Stimulated activated CD4-positive, alpha-beta T cell treated with anti-CD3 and anti-CD28 coated beads, Interleukin-4, amount 100 ng/mL, for 4 hours (primary cell): ENCODE results near the gene ATP6V1G1.
"Not testable (repeated sequence)": the region's sequence is repeated elsewhere in the genome, so short reads cannot be mapped to it uniquely, and the experiment has no call there.

Experiments
- DNase-seq, 2 experiments: peaks; one replicate each; pipeline ENCODE4 v3.0.0-alpha.2; 2020

The ATP6V1G1 gene

DNA sequence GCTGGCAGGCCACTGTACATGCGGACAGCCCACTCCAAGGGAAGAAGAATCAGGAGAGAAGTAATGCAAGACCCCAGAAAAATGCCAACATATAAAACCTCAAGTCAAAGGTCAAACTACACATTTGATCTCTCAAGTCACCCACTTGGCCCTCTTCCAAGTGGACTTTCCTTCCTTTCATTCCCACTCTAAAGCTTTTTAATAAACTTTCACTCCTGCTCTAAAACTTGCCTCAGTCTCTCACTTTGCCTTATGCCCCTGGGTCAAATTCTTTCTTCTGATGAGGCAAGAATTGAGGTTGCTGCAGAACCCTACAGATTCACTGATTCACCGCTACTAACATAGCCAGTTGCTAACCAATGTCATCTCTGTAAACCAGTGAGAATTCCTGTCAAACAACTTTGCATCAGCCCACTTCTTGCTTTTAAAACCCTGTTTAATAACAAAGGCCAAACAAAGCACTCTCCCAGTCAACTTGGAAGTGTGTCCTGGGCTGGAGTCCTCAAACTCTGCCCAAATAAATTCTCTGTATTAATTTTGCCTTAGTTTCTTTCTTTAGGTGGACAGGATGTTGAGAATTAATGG is 6.9 kb upstream of the ATP6V1G1 start:
- DNase-seq, result no peak

DNA sequence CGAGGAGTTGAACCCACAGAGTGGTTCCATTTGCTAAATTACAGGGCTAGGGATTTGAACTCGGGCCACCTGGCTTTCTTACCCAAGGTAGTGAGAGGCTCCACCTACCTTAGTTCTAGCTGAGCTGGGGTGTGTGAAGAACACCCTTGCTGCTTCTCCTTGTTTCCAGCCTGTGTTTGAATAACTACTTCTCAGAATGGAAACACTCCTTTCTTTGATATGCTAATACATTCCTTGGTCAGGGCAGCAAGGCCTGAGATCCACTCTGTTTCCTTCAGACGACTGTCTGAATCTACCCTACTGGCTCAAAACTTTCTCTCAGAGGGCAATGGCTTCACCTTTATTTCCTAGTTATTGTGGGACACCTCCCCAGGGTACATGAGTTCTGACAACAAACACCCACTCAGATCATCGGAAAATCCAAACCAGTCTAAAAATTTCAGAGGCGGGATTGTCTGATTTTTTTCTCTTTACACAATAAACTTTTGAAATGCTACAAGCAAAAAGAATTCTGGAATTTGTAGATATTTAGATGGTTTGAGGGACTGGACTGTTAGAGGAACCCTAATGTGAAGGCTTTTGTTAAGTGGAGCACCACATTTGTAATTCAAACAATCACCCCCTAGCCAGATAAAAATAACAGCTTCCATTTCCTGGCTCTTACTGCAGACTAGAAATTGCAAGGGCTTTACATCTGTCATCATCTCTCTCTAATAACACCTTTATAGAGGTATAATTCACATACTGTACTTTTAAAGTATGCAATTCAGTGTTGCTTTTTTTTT is 4.0 kb upstream of the ATP6V1G1 start:
- DNase-seq, result no peak

DNA sequence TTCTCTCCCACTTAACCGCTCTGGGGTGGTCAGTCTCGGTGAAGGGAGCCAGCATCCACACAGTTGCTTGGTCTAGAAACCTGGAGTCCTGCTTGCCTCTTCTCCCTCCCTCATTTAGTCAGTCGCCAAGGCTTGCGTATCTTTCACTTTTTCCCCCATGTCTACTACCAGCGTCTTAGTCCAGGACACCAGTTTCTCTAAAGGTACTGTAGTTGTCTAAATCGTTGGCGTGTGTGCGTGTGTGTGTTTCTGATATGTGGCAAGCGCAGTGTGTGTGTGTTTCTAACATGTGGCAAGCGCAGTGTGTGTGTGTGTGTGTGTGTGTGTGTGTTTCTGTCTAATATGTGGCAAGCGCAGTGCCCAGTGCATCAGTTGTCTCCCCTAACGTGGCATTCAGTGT is 641 bp downstream of the ATP6V1G1 start:
- DNase-seq, result peak in 1 of 2 experiments; percentile 5

DNA sequence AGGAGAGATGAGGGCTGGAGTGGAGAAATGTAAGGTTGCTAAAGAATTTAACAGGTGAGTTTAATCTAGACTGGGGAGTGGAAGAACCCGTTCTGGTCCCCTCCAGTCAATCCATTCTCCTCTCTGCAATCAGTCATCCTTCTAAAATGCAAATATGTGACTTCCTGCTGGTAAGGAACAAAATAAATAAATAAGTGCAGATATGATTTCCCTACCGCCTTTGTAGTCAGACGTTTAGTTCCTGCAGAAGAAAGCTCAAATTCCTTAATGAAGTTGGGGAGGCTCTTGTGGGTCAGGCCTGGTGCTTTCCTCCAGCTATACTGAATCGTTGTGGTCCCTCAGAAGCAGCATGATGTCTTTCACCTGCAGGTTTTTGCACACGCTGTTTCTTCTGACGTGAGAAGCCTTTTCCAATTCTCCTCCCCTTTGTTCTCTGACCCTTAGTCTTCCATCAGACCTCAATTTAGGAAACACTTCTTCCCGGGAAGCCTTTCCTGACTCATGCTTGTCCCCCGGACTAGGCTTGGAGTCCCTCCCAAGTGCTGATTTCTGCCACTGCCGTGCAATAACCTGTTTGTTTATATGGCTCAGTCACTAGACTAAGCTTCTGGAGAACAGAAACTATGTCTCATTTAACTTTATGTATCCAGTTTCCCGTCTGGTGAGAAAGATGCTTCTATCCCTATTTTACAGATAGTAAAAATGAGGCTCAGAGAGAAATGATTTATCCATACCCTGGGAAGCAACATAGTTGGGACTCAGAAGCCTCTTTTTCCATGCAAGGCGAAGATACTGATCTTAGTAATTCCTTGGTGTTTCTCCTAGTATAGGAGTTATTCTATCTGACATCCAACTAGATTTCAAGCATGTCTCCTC is 1.3 kb downstream of the ATP6V1G1 start:
- DNase-seq, result no peak

DNA sequence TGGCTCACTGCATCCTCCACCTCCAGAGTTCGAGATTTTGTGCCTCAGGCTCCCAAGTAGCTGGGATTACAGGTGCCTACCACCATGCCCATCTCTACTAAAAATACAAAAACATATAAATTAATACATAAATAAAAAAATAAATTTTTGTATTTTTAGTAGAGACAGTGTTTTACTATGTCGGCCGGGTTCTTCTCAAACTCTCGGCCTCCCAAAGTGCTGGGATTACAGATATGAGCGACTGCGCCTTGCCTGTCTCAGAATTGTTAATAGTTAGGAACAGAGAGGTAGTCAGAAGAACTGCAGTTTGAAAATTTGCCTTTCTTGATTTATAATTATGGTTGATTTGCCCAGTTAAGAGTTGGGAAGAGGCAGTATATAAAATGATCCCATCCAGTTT is 2.8 kb downstream of the ATP6V1G1 start:
- no peak for DNase-seq

DNA sequence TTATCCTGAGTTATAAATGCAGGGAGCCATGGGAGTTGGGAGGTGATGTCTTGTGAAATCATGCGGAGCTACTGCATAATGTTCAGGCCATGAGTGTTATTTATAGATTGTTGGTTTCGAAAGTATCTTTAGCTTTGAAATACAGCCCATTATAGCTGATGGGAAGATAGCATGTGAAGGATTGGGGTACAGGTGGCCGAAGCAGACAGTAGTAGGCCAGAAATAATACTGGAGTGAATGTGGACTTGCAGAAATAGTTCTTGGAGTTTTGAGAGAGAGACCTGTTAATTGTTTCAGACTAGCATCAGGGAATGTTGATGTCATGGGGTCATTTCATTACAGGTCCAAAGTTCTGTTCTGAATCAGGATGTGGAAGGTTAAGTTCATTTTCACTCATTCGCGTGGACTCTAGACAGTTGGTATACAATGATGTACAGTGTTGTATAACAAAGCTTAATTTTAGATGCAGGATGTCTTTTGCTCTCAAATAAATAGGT is 3.8 kb downstream of the ATP6V1G1 start:
- no peak for DNase-seq

DNA sequence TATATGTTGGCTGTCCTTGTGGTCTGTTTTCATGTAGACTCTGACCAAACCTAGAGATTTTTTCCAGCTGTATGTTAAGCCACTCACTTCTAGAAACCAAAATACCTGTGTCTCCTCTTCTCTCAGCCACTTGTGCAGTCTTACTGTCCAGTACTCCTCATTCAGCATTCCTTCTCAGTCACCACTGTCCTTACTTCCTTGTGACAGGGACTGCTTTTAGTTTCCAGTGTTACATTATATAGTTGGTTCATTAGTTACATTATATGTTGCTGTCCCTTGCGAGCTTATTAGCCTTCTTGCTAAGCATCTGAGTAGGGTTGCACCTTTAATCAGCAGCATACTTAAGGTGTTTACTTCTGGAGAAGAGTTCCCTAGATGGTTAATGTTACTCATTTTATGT is 4.3 kb downstream of the ATP6V1G1 start:
- no peak for DNase-seq

DNA sequence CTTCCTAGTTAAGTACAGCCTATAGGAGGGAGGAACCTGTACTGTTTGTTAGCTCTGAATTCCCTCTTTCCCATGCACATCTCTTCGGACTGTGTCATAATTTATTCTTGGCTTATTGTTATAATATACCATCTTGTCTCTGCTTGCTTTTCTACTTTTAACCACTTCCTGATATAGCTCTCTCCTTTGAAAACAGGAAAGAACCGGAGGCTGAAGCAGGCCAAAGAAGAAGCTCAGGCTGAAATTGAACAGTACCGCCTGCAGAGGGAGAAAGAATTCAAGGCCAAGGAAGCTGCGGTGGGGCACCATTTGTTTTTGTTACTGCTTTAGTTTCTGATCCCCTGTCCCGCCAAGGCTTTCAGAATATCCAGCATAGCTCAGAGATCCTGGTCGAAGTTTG is 4.8 kb downstream of the ATP6V1G1 start:
- DNase-seq, result peak in 1 of 2 experiments; percentile 32

DNA sequence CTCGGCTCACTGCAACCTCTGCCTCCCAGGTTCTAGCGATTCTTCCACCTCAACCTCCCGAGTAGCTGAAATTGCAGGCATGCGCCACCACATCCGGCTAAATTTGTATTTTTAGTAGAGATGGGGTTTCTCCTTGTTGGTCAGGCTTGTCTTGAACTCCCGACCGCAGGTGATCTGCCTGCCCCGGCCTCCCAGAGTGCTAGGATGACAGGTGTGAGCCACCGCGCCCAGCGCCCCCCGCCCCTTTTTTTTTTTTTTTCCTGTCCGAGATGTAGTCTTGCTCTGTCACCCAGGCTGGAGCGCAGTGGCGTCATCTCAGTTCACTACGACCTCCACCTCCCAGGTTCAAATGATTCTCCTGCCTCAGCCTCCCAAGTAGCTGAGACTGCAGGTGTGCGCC is 6.6 kb downstream of the ATP6V1G1 start:
- DNase-seq, result no peak

DNA sequence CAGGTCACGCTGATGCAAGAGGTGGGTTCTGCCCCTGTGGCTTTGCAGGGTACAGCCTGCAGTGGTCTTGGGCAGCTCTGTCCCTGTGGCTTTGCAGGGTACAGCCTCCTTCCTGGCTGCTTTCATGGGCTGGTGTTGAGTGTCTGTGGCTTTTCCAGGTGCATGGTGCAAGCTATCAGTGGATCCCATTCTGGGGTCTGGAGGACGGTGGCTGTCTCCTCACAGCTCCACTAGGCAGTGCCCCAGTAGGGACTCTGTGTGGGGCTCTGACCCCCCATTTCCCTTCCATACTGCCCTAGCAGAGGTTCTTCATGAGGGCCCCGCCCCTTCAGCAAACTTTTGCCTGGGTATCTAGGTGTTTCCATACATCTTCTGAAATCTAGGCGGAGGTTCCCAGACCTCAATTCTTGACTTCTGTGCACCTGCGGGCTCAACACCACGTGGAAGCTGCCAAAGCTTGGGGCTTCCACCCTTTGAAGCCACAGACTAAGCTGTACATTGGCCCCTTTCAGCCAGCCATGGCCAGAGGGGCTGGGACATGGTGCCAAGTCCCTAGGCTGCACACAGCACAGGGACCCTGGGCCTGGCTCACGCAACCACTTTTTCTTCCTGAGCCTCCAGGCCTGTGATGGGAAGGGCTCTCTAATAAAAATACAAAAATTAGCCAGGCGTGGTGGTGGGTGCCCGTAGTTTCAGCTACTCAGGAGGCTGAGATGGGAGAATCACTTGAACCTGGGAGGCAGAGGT is 13.1 kb downstream of the ATP6V1G1 start:
- not testable (repeated sequence) for DNase-seq

DNA sequence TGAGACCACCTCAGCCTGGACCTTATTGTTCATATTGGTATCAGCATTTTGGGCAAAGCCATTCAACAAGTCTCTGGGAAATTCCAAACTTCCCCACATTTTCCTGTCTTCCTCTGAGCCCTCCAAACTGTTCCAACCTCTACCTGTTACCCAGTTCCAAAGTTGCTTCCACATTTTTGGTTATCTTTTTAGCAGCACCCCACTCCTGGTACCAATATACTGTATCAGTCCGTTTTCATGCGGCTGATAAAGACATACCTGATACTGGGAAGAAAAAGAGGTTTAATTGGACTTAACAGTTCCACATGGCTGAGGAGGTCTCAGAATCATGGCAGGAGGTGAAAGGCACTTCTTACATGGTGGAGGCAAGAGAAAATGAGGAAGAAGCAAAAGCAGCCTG is 14.2 kb downstream of the ATP6V1G1 start:
- DNase-seq, result not testable (repeated sequence)

DNA sequence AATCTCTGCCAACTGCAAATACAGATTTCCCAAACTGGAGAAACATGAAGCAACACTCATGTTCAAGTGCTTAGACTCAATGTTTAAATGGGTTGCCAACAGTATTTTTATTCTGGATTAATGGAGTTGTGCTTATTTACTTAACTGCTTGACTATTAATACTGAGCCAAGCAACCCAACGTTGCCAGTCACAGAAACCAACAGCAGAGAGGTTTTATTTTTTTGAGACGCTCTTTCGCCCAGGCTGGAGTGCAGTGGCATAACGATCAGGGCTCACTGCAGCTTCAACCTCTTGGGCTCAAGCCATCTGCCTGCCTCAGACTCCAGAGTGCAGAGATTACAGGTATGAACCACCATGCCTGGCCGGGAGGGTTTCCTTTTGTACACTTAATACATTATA is 15.1 kb downstream of the ATP6V1G1 start:
- DNase-seq, result no peak

DNA sequence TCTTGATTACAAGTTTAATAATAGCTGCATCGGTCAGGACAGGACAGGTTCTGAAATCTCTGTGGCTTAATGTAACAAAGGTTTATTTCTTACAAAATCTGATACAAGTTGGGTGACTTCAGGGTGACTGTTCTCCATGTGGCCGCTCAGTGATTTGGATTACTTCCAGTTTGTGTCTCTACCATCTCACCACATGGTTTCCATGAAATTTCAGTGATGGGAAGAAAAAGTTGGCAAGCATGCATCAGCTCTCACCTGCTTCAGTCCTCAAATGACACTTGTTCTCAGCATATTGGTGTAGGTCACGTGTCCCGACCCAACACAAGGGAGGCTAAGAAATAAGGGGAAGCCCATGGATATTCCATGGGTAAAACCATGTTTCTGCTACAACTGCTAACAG is 15.7 kb downstream of the ATP6V1G1 start:
- no peak for DNase-seq

DNA sequence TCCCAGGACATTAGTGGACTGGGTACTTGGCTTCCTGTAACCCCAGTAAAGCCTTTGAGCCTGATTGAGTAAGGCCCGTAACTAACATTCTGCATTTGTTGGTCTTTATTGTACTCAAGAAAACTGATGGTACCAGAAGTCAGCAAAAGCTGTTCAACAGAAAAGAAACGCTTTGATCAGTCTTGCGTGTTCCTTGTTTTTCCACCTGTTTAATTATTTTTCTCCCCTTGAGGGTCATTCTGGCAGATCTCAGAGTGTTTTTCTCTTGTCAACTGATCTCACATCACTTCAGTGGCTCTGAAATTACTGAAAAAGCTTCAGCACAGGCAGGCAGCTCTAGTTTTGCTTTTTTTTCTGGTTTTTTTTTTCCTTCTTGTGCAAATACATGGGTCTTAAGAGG is 17.4 kb downstream of the ATP6V1G1 start:
- no peak for DNase-seq

DNA sequence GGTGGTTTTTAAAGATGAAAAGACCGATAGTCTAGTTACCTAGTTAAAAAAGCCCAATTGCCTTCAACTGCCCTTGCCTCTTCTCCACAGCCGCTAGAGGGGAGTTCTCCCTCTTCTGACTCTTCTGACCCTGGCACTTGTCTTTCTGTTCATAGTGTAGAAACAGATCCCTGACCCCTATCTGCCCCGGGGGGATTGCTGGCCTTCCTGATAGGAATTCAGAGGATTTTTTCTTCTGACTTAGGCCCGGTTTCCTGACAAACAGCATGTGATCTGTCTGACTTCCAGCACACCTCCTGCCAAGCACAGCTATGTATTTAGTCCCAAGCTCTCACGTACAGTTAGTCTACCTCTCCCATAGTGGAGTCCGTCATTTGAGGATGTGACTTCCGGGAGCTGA is 18.5 kb downstream of the ATP6V1G1 start:
- DNase-seq, result no peak

DNA sequence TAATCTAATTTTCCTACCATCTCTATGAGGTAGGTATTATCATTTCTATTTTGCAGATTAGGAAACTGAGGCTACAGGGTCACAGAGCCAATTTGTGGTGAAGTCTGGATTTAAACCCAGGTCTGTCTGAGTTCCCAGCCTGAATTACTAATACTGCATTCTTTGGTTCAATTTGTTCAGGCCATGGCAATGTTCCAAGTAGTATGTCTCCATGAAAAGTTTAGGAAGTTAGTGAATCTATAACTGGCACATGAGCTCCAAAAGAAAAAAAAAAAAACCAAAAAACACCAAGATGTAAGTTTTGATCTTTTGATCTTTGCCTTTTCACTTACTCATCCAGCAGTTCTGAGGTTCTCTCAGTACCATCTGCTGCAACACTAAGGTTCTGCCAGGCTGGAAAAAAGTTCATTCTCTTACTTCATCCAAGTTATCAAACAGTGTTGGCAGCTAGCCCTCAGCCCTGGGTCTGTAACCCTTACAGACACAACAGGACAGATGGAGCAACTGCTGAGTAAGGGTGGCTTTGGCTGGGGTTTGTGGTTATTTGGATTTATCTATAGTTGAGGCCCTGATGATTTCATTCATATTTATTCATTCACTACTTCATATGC is 19.1 kb downstream of the ATP6V1G1 start:
- no peak for DNase-seq

DNA sequence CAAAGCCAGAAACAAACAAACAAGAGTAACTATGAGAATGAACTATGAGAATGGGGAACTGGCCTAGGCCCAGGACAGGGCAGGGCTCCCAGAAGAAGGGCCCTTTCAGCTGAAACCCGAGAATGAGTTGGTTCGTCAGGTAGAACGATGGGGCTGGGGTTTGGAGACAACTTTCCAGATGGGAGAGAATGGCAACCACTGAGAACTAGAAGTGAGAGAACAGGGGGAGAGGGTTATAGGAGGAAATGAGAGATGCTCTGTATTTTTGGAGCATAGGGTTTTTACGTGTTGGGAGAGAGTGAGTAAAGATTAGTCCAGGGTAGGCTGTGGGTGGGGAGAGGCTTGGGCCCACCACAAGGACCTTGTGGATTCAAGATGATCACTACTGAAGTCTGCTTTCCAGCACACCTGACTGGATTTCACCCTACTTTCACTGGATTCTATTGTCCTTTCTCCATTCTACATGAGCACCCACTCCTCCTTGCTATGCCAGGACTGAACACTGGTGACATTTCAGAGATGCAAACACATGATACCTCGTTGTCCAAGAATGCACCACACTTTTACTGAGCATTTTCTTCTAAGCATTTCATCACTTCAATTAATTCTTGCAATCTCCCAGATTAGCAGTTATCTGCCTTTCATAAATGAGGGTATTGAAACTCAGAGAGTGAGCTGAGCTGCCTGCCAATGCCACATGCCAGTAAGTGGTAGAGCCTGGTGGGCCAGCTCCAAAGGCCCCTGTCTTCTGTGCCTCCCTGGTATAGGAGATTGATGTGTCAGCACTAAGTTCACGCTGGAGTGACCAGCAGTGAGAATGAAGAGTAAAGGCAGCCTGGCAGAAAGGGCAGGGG is 20.3 kb downstream of the ATP6V1G1 start:
- no peak for DNase-seq

DNA sequence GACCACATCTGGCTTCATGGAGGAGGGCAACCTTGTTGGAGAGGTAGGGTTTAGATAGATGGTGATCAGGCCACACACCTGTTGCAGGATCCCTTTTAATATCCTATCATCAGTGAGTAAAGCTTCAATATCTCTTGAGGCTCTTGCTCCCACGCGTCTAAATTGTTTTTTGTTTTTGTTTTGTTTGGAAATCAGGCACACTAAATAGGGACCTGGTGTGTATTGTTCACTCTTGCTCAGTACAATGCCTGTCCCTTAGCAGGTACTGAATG is 20.9 kb downstream of the ATP6V1G1 start:
- no peak for DNase-seq

DNA sequence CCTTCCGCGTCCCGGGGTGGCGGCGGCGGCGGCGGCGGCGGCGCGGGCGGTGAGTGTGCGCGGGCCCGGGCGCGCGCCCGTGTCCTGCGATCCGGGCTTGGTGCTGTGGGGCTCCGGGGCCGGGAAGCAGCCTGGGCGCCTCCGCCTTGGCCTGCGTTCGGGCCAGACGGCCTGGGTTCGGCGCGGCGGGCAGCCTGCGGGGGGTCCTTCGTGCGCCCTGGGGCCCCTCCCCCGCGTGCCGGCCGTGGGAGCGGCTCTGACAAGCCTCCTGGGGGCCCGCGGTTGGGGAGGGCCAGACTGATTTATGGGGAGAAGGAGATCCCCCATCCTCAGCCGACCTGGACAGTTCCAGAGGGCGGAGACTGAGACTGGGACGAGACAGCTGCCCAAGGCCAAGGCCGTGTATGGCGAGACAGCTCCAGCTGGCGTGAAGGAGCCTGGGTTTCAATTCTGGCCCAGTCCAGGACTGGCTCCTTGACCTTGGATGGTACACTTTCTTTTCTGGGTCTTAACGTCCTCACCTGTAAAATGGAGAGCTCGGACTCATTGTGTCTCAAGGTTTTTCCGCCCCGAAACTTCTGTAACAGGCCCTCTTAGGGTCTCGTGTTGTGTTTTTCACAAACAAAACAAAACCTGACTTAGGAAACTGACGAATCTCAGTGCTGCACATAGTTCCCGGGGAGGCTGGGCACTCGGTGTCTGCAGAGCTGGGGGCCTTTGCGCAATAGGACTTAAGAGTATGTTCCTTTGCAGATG is 24.1 kb downstream of the ATP6V1G1 start:
- peak in 1 of 2 experiments; percentile 51 for DNase-seq

DNA sequence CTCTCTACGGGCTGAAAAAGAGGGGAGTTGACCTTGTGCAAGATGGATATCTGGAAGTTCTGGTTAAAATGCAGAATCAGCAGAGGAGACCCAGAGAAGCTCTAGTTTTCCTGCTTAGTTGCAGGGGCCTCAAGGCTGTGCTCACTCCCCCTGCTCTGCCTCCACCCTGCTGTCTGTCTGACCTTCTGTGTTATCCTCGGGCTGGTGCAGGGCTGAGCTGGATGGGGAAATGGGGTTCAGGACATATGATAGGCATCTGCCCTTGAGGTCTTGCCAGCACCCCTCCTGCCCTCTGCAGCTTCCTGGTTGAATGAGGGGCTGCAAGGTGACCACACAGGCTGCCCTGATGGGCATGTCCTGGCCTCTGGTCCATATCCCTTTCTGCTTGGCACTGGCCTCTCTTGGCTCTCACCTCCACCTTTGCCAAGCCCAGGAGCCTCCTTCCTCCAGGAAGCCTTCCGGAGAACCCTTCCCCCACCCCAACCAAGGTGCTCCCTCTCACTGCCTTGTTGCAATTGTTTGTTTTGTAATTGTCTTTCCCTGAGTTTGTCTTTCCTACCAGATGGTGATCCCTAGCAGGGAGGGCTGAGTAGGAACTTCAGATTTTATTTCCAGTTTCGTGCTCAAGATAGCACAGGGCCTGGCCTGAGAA is 24.8 kb downstream of the ATP6V1G1 start:
- no peak for DNase-seq
